Endothelial cell of coronary artery (primary cell): ENCODE data around the gene UPK3A. TPM values are rescaled to one million over a fixed set of nuclear protein-coding genes. Genes with fewer than 3 reads are reported as not detected.

Experiments
- total RNA-seq: library from RNA; depleted of rRNA; stranded (reverse); fragments of >200 nt; gene quantifications from 2 replicates; pipeline ENCODE4 v1.2.3, GENCODE V29; 2014

The UPK3A gene
- not detected in 2 replicates for total RNA-seq

DNA sequence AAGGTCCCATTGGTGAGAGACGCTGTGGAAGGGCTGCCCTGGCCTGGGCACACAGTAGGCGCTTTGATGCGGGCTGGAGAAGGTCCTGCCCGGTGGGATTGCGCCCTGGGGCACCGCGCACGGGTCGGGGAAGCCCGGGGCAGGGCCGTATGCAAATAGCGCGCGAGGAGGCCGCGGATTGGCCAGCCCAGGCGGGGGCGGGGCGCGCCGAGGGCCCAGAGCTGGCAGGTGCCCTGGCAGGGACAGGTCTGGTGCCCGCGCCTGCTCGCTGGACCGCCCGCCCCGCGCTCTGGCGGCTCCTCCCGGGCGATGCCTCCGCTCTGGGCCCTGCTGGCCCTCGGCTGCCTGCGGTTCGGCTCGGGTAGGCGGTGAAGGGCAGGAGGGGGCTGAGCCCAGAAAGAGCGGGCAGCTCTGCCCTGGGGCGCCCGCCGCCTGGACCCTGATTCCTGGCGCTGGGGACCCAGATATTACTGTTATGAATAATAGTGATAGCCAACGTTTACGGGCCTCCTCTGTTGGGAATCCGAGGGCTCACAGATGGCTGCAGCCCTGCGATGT is at the start of gene UPK3A:
TSS of gene UPK3A (plus strand) at position 245 of the 558 bp plus-strand sequence. CDS start at position 310, 65 bp downstream.

DNA sequence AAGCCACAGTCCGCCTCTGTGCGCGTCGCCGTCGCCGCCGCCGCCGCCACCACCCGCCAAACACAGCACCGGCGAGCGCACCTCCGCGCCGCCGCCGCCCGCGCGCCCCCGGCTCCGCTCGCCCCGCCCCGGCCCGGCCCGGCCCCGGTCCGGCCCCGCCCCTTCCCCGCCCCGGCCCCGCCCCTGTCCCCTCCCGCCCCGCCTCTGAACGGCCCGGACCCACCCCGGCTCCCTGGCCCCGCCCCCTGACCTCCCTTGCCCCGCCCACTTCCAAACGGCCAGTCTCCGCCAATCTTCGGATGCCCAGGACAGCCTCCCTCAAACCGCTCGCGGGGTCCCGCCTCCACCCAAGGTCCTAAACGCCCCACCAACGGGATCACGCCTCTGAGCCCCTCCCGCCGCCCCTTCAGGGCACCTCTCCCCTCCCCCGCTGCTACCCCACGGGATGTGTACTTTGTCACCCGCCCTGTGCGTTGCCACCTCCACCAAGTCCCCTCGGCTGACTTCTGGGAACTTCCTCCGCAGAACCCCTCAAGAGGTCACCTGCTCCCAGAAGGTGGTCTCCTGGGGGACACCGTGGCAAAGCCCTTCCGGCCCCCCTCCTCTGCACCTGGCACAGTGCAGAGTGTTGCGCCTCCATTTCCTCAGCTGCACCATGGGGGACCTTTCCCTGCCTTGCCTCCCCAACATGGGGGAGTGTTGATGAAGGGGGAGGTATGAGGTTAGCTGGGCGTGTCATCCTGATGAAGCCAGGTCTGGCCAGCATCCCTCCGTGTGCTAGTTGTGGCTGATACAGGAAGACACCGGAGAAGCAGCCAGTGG is 43.7 kb upstream of the UPK3A start, which contains the start of gene KIAA0930:
TSS of gene KIAA0930 (minus strand) at position 85 of the 822 bp plus-strand sequence. CDS start 191 bp downstream, outside the sequence.

DNA sequence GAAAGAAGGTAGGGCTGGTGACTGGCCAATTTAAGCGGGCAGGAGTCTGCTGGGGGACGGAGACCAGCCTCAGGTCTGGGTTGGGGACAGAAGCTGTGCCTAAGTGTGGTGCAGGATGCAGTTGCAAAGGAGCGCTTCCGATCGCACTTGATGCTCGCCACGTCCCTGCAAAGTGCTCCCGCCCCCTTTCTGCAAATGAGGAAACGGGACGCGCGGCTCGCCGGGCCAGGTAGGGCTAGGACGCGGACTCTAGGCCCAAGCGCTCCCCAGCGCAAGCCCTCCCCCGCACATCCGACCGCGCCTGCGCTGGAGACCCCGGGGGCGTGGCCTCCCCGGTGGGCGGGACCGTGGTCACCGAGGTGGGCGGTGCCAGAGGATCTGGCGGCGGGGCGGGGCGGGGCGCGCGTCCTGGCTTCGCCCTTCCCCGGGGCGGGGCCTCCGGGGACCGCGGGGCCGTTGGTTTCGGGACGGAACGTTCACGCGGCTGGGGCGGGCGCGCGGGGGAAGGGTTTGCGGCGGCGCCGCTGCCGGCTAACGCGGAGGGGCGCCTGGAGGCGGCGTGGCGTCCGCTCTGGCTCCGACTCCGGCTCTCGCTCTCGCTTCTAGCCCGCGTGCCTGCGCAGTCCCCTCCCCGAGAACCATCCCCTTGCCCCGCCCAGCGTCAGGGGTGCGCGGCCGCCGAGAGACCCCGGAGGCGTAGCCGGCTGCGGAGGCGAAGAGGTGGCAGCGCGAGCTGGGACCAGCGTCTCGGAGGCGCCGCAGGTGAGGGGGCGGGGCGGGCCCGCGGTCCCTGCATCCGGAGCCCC is 24.9 kb downstream of the UPK3A start, which contains the start of gene FAM118A:
TSS of gene FAM118A (plus strand) at position 513 of the 806 bp plus-strand sequence. CDS start 12,446 bp downstream, outside the sequence.

Other genes starting within 250 kb of the UPK3A start
- 53.9 and 56.7 TPM in 2 replicates for gene NUP50, start 121.0 kb upstream of the UPK3A start, total RNA-seq
- 40.4 and 43.2 TPM in 2 replicates for gene KIAA0930, start 44.1 kb upstream of the UPK3A start, total RNA-seq
- gene FAM118A, start 25.0 kb downstream of the UPK3A start, total RNA-seq, result 34.3 and 34.9 TPM in 2 replicates
- under 0.01 TPM in 1 of 2 replicates, not detected in the other for gene SMC1B, start 128.7 kb downstream of the UPK3A start, total RNA-seq
- 0.28 and 0.72 TPM in 2 replicates for gene RIBC2, start 128.7 kb downstream of the UPK3A start, total RNA-seq
- gene FBLN1, start 217.9 kb downstream of the UPK3A start, total RNA-seq, result 0.09 and 3.3 TPM in 2 replicates